Posterior cingulate gyrus (tissue), 11 donors: ENCODE data around the gene NDUFB11.

Experiments
- DNase-seq, 10 donors: peaks; one replicate each; pipeline versions ENCODE4 v3.0.0 to v3.0.0-alpha.2; 2020 to 2021; ENCODE audit warnings: mixed read lengths in 3 of 10
- intact Hi-C: fragments of 100-400 bp; cut with DNase I; formaldehyde crosslinking; loops from one replicate; pipeline ENCODE4 v1.15.1; 2023

NDUFB11 gene

DNA sequence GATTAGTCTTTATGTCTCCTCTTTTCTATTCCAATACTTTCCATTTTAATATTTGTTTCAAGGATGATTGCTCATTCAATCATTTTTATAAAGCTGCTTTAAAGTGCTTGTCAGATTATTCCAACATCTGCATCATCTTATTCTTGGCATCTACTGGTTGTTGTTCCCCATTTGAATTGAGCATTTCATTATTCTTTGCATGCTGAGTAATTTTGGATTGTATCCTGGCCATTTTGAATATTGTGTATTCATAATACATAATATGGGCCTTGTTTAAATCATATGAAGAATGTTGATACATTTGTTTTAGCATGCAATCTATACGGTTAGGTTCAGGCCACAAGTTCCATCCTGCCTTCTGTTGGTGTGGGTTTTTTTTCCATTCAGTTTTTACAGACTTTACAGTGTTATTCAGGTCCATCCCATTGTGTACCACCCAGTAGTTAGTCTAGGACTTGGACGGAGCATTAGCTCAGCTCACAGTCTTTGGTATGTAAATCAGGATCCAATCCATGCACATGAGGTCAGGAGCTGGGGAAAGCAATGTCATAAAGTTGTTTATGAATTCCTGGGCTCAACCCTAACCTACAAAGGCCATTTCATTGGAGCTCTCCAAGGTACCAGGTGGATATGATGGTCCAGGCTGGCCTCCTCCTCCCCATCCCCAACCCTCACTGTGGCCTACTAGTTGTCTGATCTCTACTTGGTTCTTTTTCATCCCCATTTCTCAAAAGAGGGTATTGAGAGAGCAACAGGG is 46.0 kb downstream of the NDUFB11 start:
- no peak for DNase-seq
- intact Hi-C loops = no loop called here

- intact Hi-C loops = no loop called here
- no peak for DNase-seq
Observed at GRCh38 chrX:47097018-47097417, 47.5 kb downstream of the NDUFB11 start.

DNA sequence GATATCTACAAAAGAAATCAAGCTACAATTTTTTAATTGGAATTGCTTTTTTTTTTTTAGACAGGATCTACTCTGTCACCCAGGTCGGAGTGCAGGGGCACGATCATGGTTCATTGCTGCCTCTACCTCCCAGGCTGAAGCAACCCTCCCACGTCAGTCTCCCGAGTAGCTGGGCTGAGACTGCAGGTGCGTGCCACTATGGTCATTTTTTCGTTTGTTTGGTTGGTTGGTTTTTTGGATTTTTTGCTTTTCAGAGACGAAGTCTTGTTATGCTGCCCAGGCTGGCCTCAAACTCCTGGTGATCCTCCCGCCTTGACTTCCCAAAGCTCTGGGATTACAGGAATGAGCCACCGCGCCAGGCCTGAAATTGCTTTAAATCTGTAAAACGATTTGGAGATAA is 50.6 kb downstream of the NDUFB11 start:
- no peak for DNase-seq
- intact Hi-C loops = loop anchor here (2.0 to 5.0 kb wide), 3 partner anchors 192 to 335 kb away; partner anchors contain the start of gene SLC9A7

- peak in 1 of 10 donors; percentile 10 for DNase-seq
- intact Hi-C loops = loop anchor here (2.0 to 5.0 kb wide), 3 partner anchors 191 to 334 kb away; partner anchors contain the start of gene SLC9A7
Observed at GRCh38 chrX:47093248-47093647, 51.3 kb downstream of the NDUFB11 start.
